WERI-Rb-1 (cell line): ENCODE data around the gene LYPD5.
"Not testable (repeated sequence)": the region's sequence is repeated elsewhere in the genome, so short reads cannot be mapped to it uniquely, and the experiment has no call there.

Experiments
- DNase-seq: peaks from one replicate; pipeline ENCODE4 v3.0.0-alpha.2; 2020
- H3K27ac ChIP-seq: fragments of 250-450 bp; sonication (Bioruptor Pico); 2 replicates; pipeline ENCODE4 v1.5.1; 2020; ENCODE audit warnings: mild to moderate bottlenecking, moderate library complexity
- H3K27me3 ChIP-seq: fragments of 250-450 bp; sonication (Bioruptor Pico); 2 replicates; pipeline ENCODE4 v1.5.1; 2021; ENCODE audit warnings: mild to moderate bottlenecking, low read depth, moderate library complexity; ENCODE audit not compliant: insufficient read depth, severe bottlenecking
- H3K36me3 ChIP-seq: fragments of 250-450 bp; sonication (Bioruptor Pico); 2 replicates; pipeline ENCODE4 v1.5.1; 2020; ENCODE audit warnings: mild to moderate bottlenecking, moderate library complexity
- H3K4me3 ChIP-seq: 2 replicates; pipeline ENCODE4 v1.5.1; 2011; ENCODE audit warnings: low read depth, mild to moderate bottlenecking, control low read depth, low read length
- H3K9me3 ChIP-seq: fragments of 250-450 bp; sonication (Bioruptor Pico); 2 replicates; pipeline ENCODE4 v1.5.1; 2021; ENCODE audit warnings: mild to moderate bottlenecking, moderate library complexity; ENCODE audit not compliant: severe bottlenecking
- CTCF ChIP-seq: IDR thresholded peaks from 2 replicates; pipeline ENCODE4 v1.5.1; 2011; ENCODE audit warnings: low read depth, mild to moderate bottlenecking, control low read depth, inconsistent platforms, low read length

Gene LYPD5

GRCh38 chr19:43769256-43769655 lies 33.0 kb downstream of the LYPD5 start:
- H3K4me3 ChIP-seq = no peak overlapping the region
- no peak overlapping the region for H3K27ac ChIP-seq
- no peak for TF ChIP-seq CTCF
- no peaks in the 10 kb centered on the region for H3K27me3 ChIP-seq
- H3K9me3 ChIP-seq = no peaks in the 10 kb centered on the region
- no peak for DNase-seq
- no peaks in the 10 kb centered on the region for H3K36me3 ChIP-seq

- H3K36me3 ChIP-seq = no peaks in the 10 kb centered on the region
- no peaks in the 10 kb centered on the region for H3K9me3 ChIP-seq
- H3K4me3 ChIP-seq = no peak overlapping the region
- DNase-seq = no peak
- H3K27ac ChIP-seq = no peak overlapping the region
- H3K27me3 ChIP-seq = no peaks in the 10 kb centered on the region
- TF ChIP-seq CTCF = no peak
Observed at GRCh38 chr19:43768273-43769050, 33.8 kb downstream of the LYPD5 start.

- DNase-seq = no peak
- Histone ChIP-seq H3K9me3 (no peaks in the 10 kb centered on the region), H3K4me3 (no peak overlapping the region), H3K27ac (no peak overlapping the region), H3K27me3 (no peaks in the 10 kb centered on the region), H3K36me3 (no peaks in the 10 kb centered on the region)
- TF ChIP-seq CTCF = no peak
Observed at GRCh38 chr19:43767818-43768217, 34.4 kb downstream of the LYPD5 start.

- Histone ChIP-seq H3K36me3 (no peaks in the 10 kb centered on the region), H3K27ac (no peak overlapping the region), H3K27me3 (no peaks in the 10 kb centered on the region), H3K4me3 (no peak overlapping the region), H3K9me3 (no peaks in the 10 kb centered on the region)
- no peak for DNase-seq
- TF ChIP-seq CTCF = no peak
Observed at GRCh38 chr19:43767316-43767715, 34.9 kb downstream of the LYPD5 start.

- Histone ChIP-seq H3K27ac (no peak overlapping the region), H3K4me3 (no peak overlapping the region), H3K9me3 (no peaks in the 10 kb centered on the region), H3K27me3 (no peaks in the 10 kb centered on the region), H3K36me3 (no peaks in the 10 kb centered on the region)
- DNase-seq = no peak
- no peak for TF ChIP-seq CTCF
Observed at GRCh38 chr19:43766755-43767043, 35.5 kb downstream of the LYPD5 start.

GRCh38 chr19:43765109-43765876 lies 37.0 kb downstream of the LYPD5 start:
- Histone ChIP-seq H3K27me3 (no peaks in the 10 kb centered on the region), H3K27ac (no peak overlapping the region), H3K4me3 (no peak overlapping the region), H3K9me3 (no peaks in the 10 kb centered on the region), H3K36me3 (no peaks in the 10 kb centered on the region)
- no peak for DNase-seq
- no peak for TF ChIP-seq CTCF

- H3K9me3 ChIP-seq, H3K4me3 ChIP-seq, H3K36me3 ChIP-seq: not testable (repeated sequence)
Observed at GRCh38 chr19:43764684-43765083, 37.6 kb downstream of the LYPD5 start.

More at GRCh38 chr19:43764684-43765083, 37.6 kb downstream of the LYPD5 start:
- DNase-seq, H3K27ac ChIP-seq, H3K27me3 ChIP-seq: not testable (repeated sequence)
